AG09319 (cell line): ENCODE measurements around the gene KSR2.

Experiments
- DNase-seq: peaks from one replicate; pipeline ENCODE4 v3.0.0-alpha.2; 2010; ENCODE audit warnings: low read depth; ENCODE audit errors: extremely low read depth
- TF ChIP-seq, protein P1 (sequence below): IDR thresholded peaks from 2 replicates; pipeline ENCODE4 v1.5.1; 2011; ENCODE audit warnings: low read depth, mild to moderate bottlenecking, inconsistent platforms, low read length, moderate library complexity

KSR2 gene

GRCh38 chr12:117438809-117439208, 530.0 kb downstream of the KSR2 start:
- no peak for DNase-seq
- TF ChIP-seq, protein P1, sequence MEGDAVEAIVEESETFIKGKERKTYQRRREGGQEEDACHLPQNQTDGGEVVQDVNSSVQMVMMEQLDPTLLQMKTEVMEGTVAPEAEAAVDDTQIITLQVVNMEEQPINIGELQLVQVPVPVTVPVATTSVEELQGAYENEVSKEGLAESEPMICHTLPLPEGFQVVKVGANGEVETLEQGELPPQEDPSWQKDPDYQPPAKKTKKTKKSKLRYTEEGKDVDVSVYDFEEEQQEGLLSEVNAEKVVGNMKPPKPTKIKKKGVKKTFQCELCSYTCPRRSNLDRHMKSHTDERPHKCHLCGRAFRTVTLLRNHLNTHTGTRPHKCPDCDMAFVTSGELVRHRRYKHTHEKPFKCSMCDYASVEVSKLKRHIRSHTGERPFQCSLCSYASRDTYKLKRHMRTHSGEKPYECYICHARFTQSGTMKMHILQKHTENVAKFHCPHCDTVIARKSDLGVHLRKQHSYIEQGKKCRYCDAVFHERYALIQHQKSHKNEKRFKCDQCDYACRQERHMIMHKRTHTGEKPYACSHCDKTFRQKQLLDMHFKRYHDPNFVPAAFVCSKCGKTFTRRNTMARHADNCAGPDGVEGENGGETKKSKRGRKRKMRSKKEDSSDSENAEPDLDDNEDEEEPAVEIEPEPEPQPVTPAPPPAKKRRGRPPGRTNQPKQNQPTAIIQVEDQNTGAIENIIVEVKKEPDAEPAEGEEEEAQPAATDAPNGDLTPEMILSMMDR: no peak

- DNase-seq: no peak
- TF ChIP-seq, protein P1: no peak
Observed at GRCh38 chr12:117437516-117438255, 531.1 kb downstream of the KSR2 start.

GRCh38 chr12:117433878-117434277, 534.9 kb downstream of the KSR2 start:
- DNase-seq: no peak
- TF ChIP-seq, protein P1: no peak

- TF ChIP-seq, protein P1: no peak
- DNase-seq: no peak
Observed at GRCh38 chr12:117430246-117430645, 538.5 kb downstream of the KSR2 start.

GRCh38 chr12:117427211-117427610, 541.6 kb downstream of the KSR2 start:
- TF ChIP-seq, protein P1: no peak
- DNase-seq: no peak

- TF ChIP-seq, protein P1: no peak
- DNase-seq: no peak
Observed at GRCh38 chr12:117421987-117422386, 546.8 kb downstream of the KSR2 start.

- TF ChIP-seq, protein P1: no peak
- DNase-seq: no peak
Observed at GRCh38 chr12:117421068-117421752, 547.6 kb downstream of the KSR2 start.
